SK-N-MC (cell line): ENCODE data around the gene MUC6.

ENCODE experiments used
- DNase-seq: peaks from one replicate; pipeline ENCODE4 v3.0.0-alpha.2; 2011; ENCODE audit warnings: low read depth, low spot score
- H3K27ac ChIP-seq: fragments of 200-600 bp; sonication (generic); 2 replicates; pipeline ENCODE4 v1.5.1; 2016; ENCODE audit warnings: mixed run types
- H3K36me3 ChIP-seq: fragments of 200-600 bp; sonication (generic); 2 replicates; pipeline ENCODE4 v1.6.1; 2017; ENCODE audit warnings: antibody characterized with exemption, low read length, mixed read lengths; ENCODE audit not compliant: insufficient read depth
- H3K4me3 ChIP-seq: fragments of 200-600 bp; sonication (generic); 2 replicates; pipeline ENCODE4 v1.5.1; 2016
- H3K9ac ChIP-seq: fragments of 200-600 bp; sonication (generic); 2 replicates; pipeline ENCODE4 v1.8.0; 2017; ENCODE audit warnings: mixed run types, mixed read lengths; ENCODE audit not compliant: insufficient read length
- H3K9me3 ChIP-seq: fragments of 200-600 bp; sonication (generic); 2 replicates; pipeline ENCODE4 v1.6.1; 2017; ENCODE audit warnings: low read depth, mild to moderate bottlenecking, antibody characterized with exemption, low read length, moderate library complexity, mixed read lengths
- EZH2 ChIP-seq: fragments of 200-600 bp; sonication (generic); IDR thresholded peaks from one replicate; pipeline ENCODE4 v1.6.1; 2017; ENCODE audit warnings: antibody characterized with exemption
- FOXP2 ChIP-seq: optimal IDR thresholded peaks from 2 replicates; pipeline ENCODE3; 2011; ENCODE audit warnings: mild to moderate bottlenecking, moderate library complexity; ENCODE audit not compliant: insufficient read depth; ENCODE audit errors: extremely low read length, control extremely low read depth
- POLR2AphosphoS5 ChIP-seq: IDR thresholded peaks from 2 replicates; pipeline ENCODE4 v1.6.1; 2012; ENCODE audit warnings: mild to moderate bottlenecking, low read depth, low read length, borderline replicate concordance

MUC6 gene

DNA sequence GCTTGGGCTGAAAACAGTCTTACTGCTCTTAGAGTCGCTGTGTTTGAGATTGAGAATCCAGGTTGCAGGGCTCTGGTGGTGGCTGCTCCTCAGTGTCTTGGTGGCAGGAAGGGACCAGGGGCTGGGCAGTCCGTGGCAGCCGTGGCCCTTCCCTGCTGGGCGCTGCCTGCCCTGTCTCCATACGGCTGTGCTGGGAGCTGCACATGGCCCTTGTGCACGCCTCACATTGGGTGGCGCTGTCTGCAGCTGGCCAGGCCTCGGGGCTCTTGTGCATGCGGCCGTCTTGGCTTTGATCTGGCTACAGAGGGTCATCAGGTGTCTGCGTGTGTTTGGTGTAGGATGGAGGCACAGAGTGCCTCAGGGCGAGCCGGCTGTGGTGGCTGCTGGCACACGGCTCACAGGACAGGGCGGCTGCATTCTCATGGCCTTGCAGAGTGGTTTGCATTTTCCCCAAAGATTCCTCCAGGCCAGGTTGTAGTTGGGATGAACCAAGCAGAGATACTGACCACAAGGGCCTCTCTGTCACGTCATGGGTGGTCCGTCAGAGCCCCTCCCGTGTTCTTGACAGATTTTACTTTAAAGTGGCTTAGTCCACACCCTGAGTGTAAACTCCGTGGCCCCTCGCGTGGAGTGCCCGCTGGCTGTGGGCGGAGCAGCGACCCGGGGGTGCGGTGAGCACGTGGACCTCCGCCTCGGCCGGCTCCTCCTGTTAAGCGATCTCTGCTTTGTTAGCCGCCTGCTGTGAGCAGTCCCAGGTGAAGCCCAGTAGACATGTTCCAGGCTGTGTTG lies 34.7 kb downstream of the MUC6 start:
- Histone ChIP-seq H3K27ac (no peak overlapping the region), H3K4me3 (no peak overlapping the region), H3K9me3 (no peaks in the 10 kb centered on the region), H3K36me3 (peaks cover 44% of the 10 kb centered on the region), H3K9ac (no peak overlapping the region)
- TF ChIP-seq FOXP2 (no peak), EZH2 (no peak), POLR2AphosphoS5 (no peak)
- no peak for DNase-seq

DNA sequence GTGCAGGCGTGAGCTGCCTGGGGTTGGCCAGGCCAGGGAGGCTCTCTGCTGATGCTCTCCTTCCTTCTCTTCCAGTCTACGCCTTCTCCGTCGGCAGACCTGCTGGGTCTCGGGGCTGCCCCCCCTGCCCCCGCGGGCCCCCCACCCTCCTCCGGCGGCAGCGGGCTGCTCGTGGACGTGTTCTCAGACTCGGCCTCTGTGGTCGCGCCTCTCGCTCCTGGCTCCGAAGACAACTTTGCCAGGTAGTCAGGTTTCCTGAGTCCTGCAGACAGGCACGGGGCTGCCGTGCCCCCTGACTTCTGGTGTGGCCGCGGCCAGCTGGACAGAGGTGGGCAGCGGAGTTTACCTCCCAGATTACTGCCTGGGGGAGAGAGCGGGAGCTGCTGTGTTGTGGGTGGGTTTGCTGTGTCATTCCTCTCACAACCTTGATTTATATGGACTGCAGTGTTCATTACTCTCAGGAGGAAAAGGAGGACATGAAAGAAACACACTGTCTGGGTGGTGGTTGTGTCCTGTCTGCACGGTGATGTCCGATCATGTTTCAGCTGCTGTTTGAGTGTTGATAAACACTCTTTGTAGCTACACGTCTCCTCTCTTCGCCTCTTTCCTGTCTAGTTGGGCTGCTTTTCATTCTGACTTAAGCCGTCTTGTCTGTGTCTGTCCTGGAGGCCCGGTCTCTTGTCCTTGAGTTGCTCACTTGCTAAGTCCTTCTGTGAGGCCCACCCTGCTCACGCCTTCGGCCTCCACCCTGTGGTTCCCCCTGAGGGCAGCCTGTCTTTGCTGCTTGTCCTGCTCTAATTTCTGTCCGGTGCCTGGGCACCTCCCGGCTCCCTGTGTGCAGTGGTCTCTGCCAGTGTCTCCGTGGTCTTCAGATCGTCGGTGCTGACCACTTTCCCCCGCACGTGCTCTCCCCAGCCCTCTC lies 35.9 kb downstream of the MUC6 start:
- Histone ChIP-seq H3K36me3 (peaks cover 55% of the 10 kb centered on the region), H3K4me3 (no peak overlapping the region), H3K9ac (no peak overlapping the region), H3K27ac (no peak overlapping the region), H3K9me3 (no peaks in the 10 kb centered on the region)
- TF ChIP-seq POLR2AphosphoS5: no peak
- no peak for TF ChIP-seq FOXP2
- TF ChIP-seq EZH2: no peak
- no peak for DNase-seq

DNA sequence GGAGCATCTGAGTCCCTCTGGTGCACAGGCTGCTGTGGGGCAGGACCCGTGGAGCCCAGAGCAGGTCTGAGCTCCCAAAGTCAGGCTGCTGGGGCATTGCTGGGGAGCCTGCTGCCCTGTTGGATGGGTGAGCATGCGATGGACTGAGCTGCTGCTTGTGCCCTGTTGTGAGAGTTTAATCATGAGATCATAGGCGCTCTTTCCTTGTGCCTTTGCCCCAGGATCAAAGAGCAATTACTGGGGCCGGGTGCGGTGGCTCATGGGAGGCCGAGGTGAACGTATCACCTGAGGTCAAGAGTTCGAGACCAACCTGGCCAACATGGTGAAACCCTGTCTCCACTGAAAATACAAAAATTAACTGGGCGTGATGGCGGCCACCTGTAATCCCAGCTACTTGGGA lies 37.5 kb downstream of the MUC6 start:
- Histone ChIP-seq H3K9me3 (no peaks in the 10 kb centered on the region), H3K9ac (no peak overlapping the region), H3K4me3 (no peak overlapping the region), H3K36me3 (peaks cover 54% of the 10 kb centered on the region), H3K27ac (no peak overlapping the region)
- no peak for DNase-seq
- TF ChIP-seq POLR2AphosphoS5: no peak
- no peak for TF ChIP-seq EZH2
- no peak for TF ChIP-seq FOXP2

DNA sequence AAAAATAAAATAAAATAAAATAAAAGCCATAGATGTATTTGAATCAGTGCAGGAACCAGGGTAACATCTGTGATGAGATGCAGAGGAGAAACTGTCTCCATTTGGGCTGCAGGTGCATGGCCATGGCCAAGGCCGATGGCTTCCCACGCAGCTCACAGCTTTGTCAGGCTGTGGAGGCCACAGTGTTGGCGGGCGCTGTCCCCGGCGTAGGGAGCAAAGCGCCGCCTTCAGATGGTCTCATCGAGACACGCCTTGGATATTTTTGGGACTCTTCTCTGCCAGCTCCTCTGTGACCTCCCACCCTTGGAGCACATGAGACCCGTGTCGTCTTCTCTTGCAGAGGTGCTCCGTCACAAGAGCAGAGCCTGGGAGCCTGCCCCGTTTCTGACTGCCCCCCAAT lies 38.6 kb downstream of the MUC6 start:
- H3K36me3 ChIP-seq: peaks cover 49% of the 10 kb centered on the region; the same call in 1 of the 2 replicates
- no peaks in the 10 kb centered on the region for H3K9me3 ChIP-seq
- no peak overlapping the region for H3K9ac ChIP-seq
- DNase-seq: no peak
- no peak for TF ChIP-seq EZH2
- TF ChIP-seq POLR2AphosphoS5: no peak
- no peak for TF ChIP-seq FOXP2
- H3K4me3 ChIP-seq: no peak overlapping the region
- no peak overlapping the region for H3K27ac ChIP-seq

DNA sequence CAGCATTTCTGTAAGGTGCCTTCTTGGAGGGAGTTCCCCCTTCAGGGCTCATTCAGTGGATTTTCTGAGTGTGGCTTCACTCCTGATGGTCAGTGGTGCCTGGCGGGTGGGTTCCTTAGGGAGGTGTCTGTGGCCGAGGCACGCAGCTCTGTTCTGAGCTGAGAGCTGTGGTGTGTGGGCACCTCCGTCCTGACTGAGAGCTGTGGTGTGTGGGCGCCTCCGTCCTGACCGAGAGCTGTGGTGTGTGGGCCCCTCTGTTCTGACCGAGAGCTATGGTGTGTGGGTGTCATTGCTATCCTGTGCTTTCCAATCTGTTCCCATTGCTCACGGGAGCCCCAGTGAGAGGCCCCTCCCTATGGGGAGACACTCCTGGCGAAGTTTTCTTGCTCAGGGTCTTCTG lies 39.8 kb downstream of the MUC6 start:
- H3K9me3 ChIP-seq: no peaks in the 10 kb centered on the region
- H3K27ac ChIP-seq: no peak overlapping the region
- H3K36me3 ChIP-seq: peaks cover 45% of the 10 kb centered on the region; the same call in 1 of the 2 replicates
- DNase-seq: no peak
- TF ChIP-seq EZH2: no peak
- no peak overlapping the region for H3K4me3 ChIP-seq
- no peak overlapping the region for H3K9ac ChIP-seq

DNA sequence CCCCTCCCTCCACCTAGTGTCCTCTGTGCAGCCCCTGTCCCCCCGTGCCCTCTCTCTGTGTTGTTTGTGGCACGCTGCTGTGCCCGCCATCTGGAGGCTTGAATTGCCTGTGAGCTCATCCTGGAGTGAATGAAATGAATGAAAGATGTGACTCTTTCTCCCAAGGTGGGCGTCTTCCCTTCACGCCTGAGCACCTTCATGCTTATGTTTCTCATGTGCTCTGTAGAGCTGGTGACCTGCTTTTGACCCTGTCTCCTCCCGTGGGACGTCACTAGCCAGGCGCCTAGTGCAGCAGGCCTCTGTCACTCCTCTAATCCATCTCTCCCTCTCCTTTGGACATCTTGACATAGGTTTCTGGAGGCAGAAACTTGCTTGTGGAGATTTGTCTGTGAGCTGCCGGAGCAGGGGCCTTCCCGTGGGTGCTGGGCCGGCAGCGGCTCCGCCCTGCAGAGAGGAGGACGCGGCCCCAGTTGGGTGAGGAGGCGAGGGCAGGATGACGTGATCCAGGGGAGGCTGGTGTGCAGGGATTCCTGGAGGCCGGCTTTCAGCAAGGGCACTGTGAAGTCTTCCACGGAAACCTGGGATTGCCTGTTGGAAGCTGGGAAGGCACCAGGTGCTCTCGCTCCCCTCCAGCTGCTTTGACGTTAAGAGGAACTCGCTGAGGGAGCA lies 40.6 kb downstream of the MUC6 start:
- Histone ChIP-seq H3K9ac (no peak overlapping the region), H3K9me3 (no peaks in the 10 kb centered on the region), H3K36me3 (peaks cover 43% of the 10 kb centered on the region; the same call in 1 of the 2 replicates), H3K27ac (no peak overlapping the region), H3K4me3 (no peak overlapping the region)
- DNase-seq: no peak
- no peak for TF ChIP-seq FOXP2
- no peak for TF ChIP-seq POLR2AphosphoS5
- no peak for TF ChIP-seq EZH2

DNA sequence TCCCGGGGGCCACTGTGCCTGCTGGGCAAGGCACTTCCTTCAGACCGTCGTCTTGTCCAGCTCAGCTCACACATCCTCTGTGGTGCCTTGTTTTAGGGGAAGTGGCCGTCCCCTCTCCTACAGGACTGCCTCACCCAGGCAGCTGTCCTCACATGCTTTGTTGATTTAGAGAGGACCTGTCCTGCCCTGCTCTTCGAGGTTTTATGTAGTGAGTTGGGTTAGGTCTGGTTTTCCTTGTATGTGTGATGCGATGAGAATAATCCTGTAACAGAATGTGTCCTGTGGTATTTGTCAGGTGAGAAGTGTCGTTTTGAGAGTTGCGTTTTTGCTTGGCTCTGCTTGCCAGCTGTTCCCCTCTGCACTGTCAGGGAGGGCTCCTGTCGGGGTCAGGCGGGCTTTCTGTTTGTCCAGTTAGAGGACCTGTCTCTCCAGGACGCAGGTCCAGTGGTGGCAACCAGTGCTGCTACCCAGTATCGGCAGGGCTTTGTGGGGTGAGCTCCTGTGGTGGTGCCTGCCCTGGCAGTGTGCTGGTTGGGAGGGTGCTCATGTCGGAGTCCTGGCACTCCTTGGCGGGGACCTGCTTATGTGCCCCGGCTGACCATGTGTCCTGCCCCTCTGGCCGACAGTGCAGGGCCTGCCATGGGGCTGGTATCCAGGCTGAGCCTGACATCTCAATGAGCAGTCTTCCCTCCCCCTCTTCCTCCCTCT lies 41.3 kb downstream of the MUC6 start:
- Histone ChIP-seq H3K36me3 (peaks cover 38% of the 10 kb centered on the region; the same call in 1 of the 2 replicates), H3K4me3 (no peak overlapping the region), H3K9ac (no peak overlapping the region), H3K27ac (no peak overlapping the region), H3K9me3 (no peaks in the 10 kb centered on the region)
- TF ChIP-seq EZH2 (no peak), POLR2AphosphoS5 (no peak), FOXP2 (no peak)
- no peak for DNase-seq

DNA sequence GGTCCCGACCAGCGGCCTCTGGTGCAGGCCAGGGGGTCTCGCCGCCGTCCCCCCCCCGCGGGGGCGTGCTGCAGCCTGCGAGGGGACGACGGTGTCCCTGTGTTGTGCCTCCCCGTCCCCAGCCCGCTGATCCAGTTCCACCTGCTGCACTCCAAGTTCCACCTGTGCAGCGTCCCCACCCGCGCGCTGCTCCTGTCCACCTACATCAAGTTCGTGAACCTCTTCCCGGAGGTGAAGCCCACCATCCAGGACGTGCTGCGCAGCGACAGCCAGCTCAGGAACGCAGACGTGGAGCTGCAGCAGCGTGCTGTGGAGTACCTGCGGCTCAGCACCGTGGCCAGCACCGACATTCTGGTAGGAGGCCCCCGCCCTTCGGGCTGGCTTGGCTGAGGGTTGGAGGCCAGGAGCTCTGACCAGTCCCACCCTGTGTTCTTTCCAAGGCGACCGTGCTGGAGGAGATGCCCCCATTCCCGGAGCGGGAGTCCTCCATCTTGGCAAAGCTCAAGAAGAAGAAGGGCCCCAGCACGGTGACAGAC lies 42.8 kb downstream of the MUC6 start:
- no peak for DNase-seq
- no peak overlapping the region for H3K27ac ChIP-seq
- H3K4me3 ChIP-seq: no peak overlapping the region
- H3K9me3 ChIP-seq: no peaks in the 10 kb centered on the region
- H3K36me3 ChIP-seq: peaks cover 43% of the 10 kb centered on the region; the same call in 1 of the 2 replicates
- TF ChIP-seq FOXP2 (no peak), EZH2 (no peak), POLR2AphosphoS5 (no peak)
- no peak overlapping the region for H3K9ac ChIP-seq
